ENCODE data around the gene NIPAL3. TPM values are rescaled to one million over a fixed set of nuclear protein-coding genes. Genes with fewer than 3 reads are reported as not detected.

The NIPAL3 gene
- total and polyA plus RNA-seq, 4 donors, result 23.9 to 66.8 (median 25.3) TPM

GRCh38 chr1:24389231-24389678, 26.3 kb upstream of the NIPAL3 start:
- Histone ChIP-seq H3K27ac (ENCODE audit: low read depth, low read length) (no peak overlapping the region), H3K4me1 (ENCODE audit: control insufficient read depth, insufficient read depth, low read length) (peaks cover 21% of the 10 kb centered on the region), H3K4me3 (ENCODE audit: low read depth, low read length) (no peak overlapping the region), H3K36me3 (ENCODE audit: control insufficient read depth, insufficient read depth, low read length) (no peaks in the 10 kb centered on the region), H3K27me3 (ENCODE audit: control insufficient read depth, insufficient read depth, low read length) (no peaks in the 10 kb centered on the region), H3K9me3 (ENCODE audit: control insufficient read depth, insufficient read depth, low read length) (no peaks in the 10 kb centered on the region)
- no peak for DNase-seq (ENCODE audit: low read depth in 4 of 6, low spot score in 6 of 6)
- WGBS (ENCODE audit: insufficient coverage), result 90% methylated on average over 3 of the region's 4 CpGs

DNA sequence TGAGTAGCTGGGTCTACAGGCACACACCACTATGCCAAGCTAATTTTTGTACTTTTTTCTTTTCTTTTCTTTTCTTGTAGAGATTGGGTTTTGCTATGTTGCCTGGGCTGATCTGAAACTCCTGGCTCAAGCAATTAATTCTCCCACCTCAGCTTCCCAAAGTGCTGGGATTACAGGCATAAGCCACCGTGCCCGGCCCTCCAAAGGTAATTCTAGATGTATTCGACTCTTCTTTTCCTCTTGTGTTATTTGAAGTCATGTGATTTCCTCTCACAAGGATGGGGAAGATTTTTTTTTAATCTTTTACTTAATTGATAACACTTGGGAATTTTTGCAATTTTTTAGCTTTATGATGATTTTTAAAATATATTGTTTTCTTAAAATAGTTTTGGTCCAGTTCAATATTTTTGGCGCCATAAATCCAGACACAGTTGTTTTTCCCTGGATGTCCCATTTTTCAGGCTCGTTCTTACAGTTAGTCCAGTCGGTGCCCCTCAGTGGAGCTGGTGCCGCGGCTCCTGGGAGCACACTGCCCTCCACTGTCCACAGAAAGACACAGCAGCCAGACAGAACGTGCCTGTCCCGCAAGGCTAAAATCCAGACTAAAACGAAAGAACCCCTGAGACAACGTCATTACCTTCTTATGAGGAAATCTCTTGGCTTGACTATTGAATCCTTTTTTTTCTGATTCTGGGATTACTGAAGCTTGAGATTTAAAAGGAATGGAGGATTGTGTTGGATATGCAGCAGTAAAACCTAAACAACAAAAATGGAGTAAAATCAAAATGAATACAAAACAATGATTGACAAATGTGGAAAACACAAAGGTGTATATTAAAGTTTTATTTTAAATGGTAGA, 24.4 kb upstream of the NIPAL3 start:
- Histone ChIP-seq H3K27me3 (ENCODE audit: control insufficient read depth, insufficient read depth, low read length) (no peaks in the 10 kb centered on the region), H3K4me3 (ENCODE audit: low read depth, low read length) (no peak overlapping the region), H3K4me1 (ENCODE audit: control insufficient read depth, insufficient read depth, low read length) (peaks cover 20% of the 10 kb centered on the region), H3K36me3 (ENCODE audit: control insufficient read depth, insufficient read depth, low read length) (no peaks in the 10 kb centered on the region), H3K9me3 (ENCODE audit: control insufficient read depth, insufficient read depth, low read length) (no peaks in the 10 kb centered on the region), H3K27ac (ENCODE audit: low read depth, low read length) (peak overlapping the region; percentile 45)
- DNase-seq (ENCODE audit: low read depth in 4 of 6, low spot score in 6 of 6), result peak in 4 of 6 donors; percentile 44 to 92 (median 74)
- 2% methylated on average over 6 of the region's 12 CpGs for WGBS (ENCODE audit: insufficient coverage)

DNA sequence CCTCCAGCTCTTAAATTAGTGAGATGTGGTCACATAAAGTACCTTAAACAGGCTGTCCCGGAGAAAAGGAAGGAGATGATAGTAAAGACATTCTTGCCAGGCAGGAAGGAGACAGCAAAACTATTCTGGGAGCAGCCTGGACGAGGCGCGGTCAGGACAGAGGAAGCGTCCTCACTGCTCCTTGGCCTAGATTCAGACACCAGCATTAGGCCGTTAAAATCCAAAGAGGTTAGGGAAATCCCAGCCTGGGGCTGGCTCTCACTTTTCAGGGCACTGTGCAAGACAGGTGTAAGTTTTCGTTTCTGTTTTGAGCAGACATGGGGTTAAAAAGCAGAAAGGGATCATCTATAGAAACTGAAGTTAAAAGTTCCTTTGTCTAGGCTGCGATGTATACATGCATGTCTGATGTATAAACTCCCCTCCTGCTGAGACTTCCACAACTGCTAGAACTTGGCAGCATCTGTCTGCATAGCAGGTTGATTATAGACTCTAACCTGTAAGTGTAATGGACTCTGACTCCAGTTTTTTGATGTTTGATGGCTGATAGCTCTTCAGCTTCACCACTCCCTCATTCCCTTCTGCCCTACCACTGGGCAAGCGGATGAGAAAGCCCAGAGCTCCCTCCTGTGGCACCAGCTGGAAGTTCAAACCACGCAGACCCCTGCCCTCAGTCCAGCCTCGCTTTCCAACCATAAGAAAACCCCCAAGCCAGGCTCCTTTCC, 23.6 kb upstream of the NIPAL3 start:
- H3K4me1 ChIP-seq (ENCODE audit: control insufficient read depth, insufficient read depth, low read length), result peaks cover 13% of the 10 kb centered on the region
- no peaks in the 10 kb centered on the region for H3K36me3 ChIP-seq (ENCODE audit: control insufficient read depth, insufficient read depth, low read length)
- H3K27me3 ChIP-seq (ENCODE audit: control insufficient read depth, insufficient read depth, low read length), result no peaks in the 10 kb centered on the region
- DNase-seq (ENCODE audit: low read depth in 4 of 6, low spot score in 6 of 6), result peak in 2 of 6 donors; percentile 73 to 76
- H3K4me3 ChIP-seq (ENCODE audit: low read depth, low read length), result no peak overlapping the region
- peak overlapping the region; percentile 45 for H3K27ac ChIP-seq (ENCODE audit: low read depth, low read length)
- WGBS (ENCODE audit: insufficient coverage), result 55% methylated on average over 10 of the region's 11 CpGs
- no peaks in the 10 kb centered on the region for H3K9me3 ChIP-seq (ENCODE audit: control insufficient read depth, insufficient read depth, low read length)

- no peak overlapping the region for H3K27ac ChIP-seq (ENCODE audit: low read depth, low read length)
Measured at GRCh38 chr1:24392604-24392946, 23.0 kb upstream of the NIPAL3 start.

DNA sequence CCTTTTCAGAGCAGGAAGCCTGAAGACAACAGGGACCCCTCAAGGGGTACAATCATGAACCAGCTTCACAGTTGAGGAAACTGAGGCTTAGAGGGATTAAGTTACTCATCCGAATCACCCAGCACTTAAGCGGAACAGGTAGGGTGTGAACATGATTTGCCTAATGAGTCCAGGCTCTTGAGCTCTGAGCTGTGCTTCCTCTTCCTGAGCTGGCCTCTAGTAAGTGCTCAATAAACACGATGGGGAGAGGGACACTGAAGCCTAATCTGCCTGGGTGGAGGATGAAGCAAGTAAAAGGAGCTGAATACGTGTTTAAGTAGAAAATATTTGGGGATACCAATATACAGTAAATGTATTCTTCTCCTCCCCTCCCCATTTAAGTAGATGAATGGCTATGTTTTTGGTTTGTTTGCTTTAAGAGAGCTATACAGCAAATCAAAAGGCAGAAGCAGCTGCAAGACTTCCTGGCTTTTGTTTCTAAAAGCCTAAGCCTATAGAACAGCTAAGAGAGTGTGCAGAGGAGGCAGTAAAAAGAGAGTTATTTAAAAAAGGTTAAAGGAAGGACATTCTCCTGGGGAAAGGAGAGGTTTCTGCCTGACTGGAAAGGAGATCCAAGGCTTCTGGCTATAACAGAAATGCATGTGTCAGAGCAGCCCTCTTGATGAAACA, 22.5 kb upstream of the NIPAL3 start:
- H3K4me3 ChIP-seq (ENCODE audit: low read depth, low read length), result no peak overlapping the region
- H3K27ac ChIP-seq (ENCODE audit: low read depth, low read length), result no peak overlapping the region
- WGBS (ENCODE audit: insufficient coverage), result 100% methylated on average over 2 of the region's 4 CpGs
- peaks cover 13% of the 10 kb centered on the region for H3K4me1 ChIP-seq (ENCODE audit: control insufficient read depth, insufficient read depth, low read length)
- no peaks in the 10 kb centered on the region for H3K36me3 ChIP-seq (ENCODE audit: control insufficient read depth, insufficient read depth, low read length)
- H3K27me3 ChIP-seq (ENCODE audit: control insufficient read depth, insufficient read depth, low read length), result no peaks in the 10 kb centered on the region
- H3K9me3 ChIP-seq (ENCODE audit: control insufficient read depth, insufficient read depth, low read length), result no peaks in the 10 kb centered on the region
- DNase-seq (ENCODE audit: low read depth in 4 of 6, low spot score in 6 of 6), result no peak

More at GRCh38 chr1:24392604-24392946, 23.0 kb upstream of the NIPAL3 start:
- Histone ChIP-seq H3K4me1 (ENCODE audit: control insufficient read depth, insufficient read depth, low read length) (peaks cover 13% of the 10 kb centered on the region), H3K9me3 (ENCODE audit: control insufficient read depth, insufficient read depth, low read length) (no peaks in the 10 kb centered on the region), H3K27me3 (ENCODE audit: control insufficient read depth, insufficient read depth, low read length) (no peaks in the 10 kb centered on the region), H3K4me3 (ENCODE audit: low read depth, low read length) (no peak overlapping the region), H3K36me3 (ENCODE audit: control insufficient read depth, insufficient read depth, low read length) (no peaks in the 10 kb centered on the region)
- WGBS (ENCODE audit: insufficient coverage), result no CpG with 5 or more reads among the region's 4 CpGs
- no peak for DNase-seq (ENCODE audit: low read depth in 4 of 6, low spot score in 6 of 6)

- peaks cover 13% of the 10 kb centered on the region for H3K4me1 ChIP-seq (ENCODE audit: control insufficient read depth, insufficient read depth, low read length)
- no peak overlapping the region for H3K27ac ChIP-seq (ENCODE audit: low read depth, low read length)
- H3K9me3 ChIP-seq (ENCODE audit: control insufficient read depth, insufficient read depth, low read length), result no peaks in the 10 kb centered on the region
- 68% methylated on average over 5 of the region's 6 CpGs for WGBS (ENCODE audit: insufficient coverage)
- no peaks in the 10 kb centered on the region for H3K27me3 ChIP-seq (ENCODE audit: control insufficient read depth, insufficient read depth, low read length)
- no peak for DNase-seq (ENCODE audit: low read depth in 4 of 6, low spot score in 6 of 6)
- no peaks in the 10 kb centered on the region for H3K36me3 ChIP-seq (ENCODE audit: control insufficient read depth, insufficient read depth, low read length)
- H3K4me3 ChIP-seq (ENCODE audit: low read depth, low read length), result no peak overlapping the region
Measured at GRCh38 chr1:24393892-24394291, 21.7 kb upstream of the NIPAL3 start.

DNA sequence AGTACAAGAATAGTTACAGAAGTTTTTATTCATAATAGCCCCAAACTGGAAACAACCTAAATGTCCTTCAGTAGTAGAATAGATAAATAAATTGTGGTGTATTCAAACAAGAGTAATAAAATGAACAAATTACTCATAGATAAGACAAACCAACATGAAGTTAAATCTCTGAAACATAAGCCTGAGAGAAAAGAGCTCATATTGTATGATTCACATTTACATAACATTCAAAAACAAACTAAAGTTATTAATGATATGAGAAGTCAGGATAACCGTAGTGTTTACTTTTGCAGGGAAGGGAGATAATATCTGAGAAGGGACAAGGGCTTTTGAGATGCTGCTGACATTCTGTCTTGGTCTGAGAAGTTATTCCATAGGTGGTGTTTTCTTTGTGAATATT, 15.5 kb upstream of the NIPAL3 start:
- DNase-seq (ENCODE audit: low read depth in 4 of 6, low spot score in 6 of 6), result no peak
- H3K4me1 ChIP-seq (ENCODE audit: control insufficient read depth, insufficient read depth, low read length), result no peaks in the 10 kb centered on the region
- no CpG with 5 or more reads among the region's 1 CpG for WGBS (ENCODE audit: insufficient coverage)
- no peaks in the 10 kb centered on the region for H3K27me3 ChIP-seq (ENCODE audit: control insufficient read depth, insufficient read depth, low read length)
- no peaks in the 10 kb centered on the region for H3K9me3 ChIP-seq (ENCODE audit: control insufficient read depth, insufficient read depth, low read length)
- no peak overlapping the region for H3K4me3 ChIP-seq (ENCODE audit: low read depth, low read length)
- no peak overlapping the region for H3K27ac ChIP-seq (ENCODE audit: low read depth, low read length)
- no peaks in the 10 kb centered on the region for H3K36me3 ChIP-seq (ENCODE audit: control insufficient read depth, insufficient read depth, low read length)

DNA sequence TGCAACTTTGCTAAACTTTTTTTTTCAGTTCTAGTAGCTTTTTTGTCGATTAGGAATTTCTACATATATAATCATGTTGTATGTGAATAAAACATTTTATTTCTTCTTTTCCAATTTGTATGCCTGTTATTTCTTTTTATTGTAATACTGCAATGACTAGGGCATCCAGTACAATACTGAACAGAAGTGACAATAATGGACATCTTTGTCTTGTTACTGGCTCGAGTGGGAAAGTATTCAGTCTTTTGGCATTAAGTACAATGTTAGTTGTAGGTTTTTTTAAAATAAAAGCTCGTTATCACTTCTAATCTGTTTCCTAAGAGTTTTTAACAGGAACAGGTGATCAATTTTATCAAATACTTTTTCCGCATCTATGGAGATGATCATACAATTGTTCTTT, 11.8 kb upstream of the NIPAL3 start:
- Histone ChIP-seq H3K27ac (ENCODE audit: low read depth, low read length) (no peak overlapping the region), H3K4me1 (ENCODE audit: control insufficient read depth, insufficient read depth, low read length) (no peaks in the 10 kb centered on the region), H3K27me3 (ENCODE audit: control insufficient read depth, insufficient read depth, low read length) (no peaks in the 10 kb centered on the region), H3K9me3 (ENCODE audit: control insufficient read depth, insufficient read depth, low read length) (no peaks in the 10 kb centered on the region), H3K36me3 (ENCODE audit: control insufficient read depth, insufficient read depth, low read length) (no peaks in the 10 kb centered on the region), H3K4me3 (ENCODE audit: low read depth, low read length) (no peak overlapping the region)
- no CpG with 5 or more reads among the region's 4 CpGs for WGBS (ENCODE audit: insufficient coverage)
- DNase-seq (ENCODE audit: low read depth in 4 of 6, low spot score in 6 of 6), result no peak

DNA sequence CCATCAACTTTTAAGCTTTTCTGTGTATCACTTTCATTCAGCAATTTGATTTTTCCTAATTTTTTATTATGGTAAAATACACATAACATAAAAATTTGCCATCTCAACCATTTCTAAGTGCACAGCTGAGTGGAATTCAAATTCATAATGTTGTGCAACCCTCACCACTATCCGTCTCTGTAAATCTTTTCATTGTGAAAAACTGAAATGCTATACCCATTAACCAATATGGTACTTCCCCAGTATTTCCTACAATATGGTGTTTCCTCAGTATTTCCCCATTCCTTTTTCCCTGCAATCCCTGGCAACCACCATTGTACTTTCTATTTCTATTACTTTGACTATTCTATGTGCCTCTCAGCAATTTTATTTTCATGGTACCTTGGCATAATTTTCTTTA, 8.8 kb upstream of the NIPAL3 start:
- H3K4me1 ChIP-seq (ENCODE audit: control insufficient read depth, insufficient read depth, low read length), result no peaks in the 10 kb centered on the region
- DNase-seq (ENCODE audit: low read depth in 4 of 6, low spot score in 6 of 6), result no peak
- 100% methylated on average over 1 of the region's 1 CpG for WGBS (ENCODE audit: insufficient coverage)

More for the DNA sequence above, 8.8 kb upstream of the NIPAL3 start:
- Histone ChIP-seq H3K36me3 (ENCODE audit: control insufficient read depth, insufficient read depth, low read length) (no peaks in the 10 kb centered on the region), H3K4me3 (ENCODE audit: low read depth, low read length) (no peak overlapping the region), H3K9me3 (ENCODE audit: control insufficient read depth, insufficient read depth, low read length) (no peaks in the 10 kb centered on the region), H3K27ac (ENCODE audit: low read depth, low read length) (no peak overlapping the region), H3K27me3 (ENCODE audit: control insufficient read depth, insufficient read depth, low read length) (no peaks in the 10 kb centered on the region)

All from spinal cord (tissue), 10 donors.